BLaER1 treated with 17β-estradiol and CSF1 and Interleukin-3, amounts not matched to agents 10 nM and 100 nM (cell line): ENCODE measurements around the gene KRT8.
A peak's percentile ranks its signal among the peaks of the same experiment; 100 is the strongest.

ENCODE experiments used
- H3K27ac ChIP-seq, 11 experiments: shearing (Covaris generic); formaldehyde crosslinking; 2 replicates each; pipeline ENCODE4 v1.8.1; 2022
- H3K27me3 ChIP-seq, 11 experiments: shearing (Covaris generic); formaldehyde crosslinking; 2 replicates each; pipeline ENCODE4 v1.8.1; 2022
- H3K36me3 ChIP-seq, 11 experiments: shearing (Covaris generic); formaldehyde crosslinking; 2 replicates each; pipeline ENCODE4 v1.8.1; 2022
- H3K4me1 ChIP-seq, 10 experiments: shearing (Covaris generic); formaldehyde crosslinking; 2 replicates each; pipeline ENCODE4 v1.8.1; 2022
- H3K4me2 ChIP-seq, 11 experiments: shearing (Covaris generic); formaldehyde crosslinking; 2 replicates each; pipeline ENCODE4 v1.8.1; 2022
- H3K4me3 ChIP-seq, 10 experiments: shearing (Covaris generic); formaldehyde crosslinking; 2 replicates each; pipeline ENCODE4 v1.8.1; 2022
- H3K9ac ChIP-seq, 11 experiments: shearing (Covaris generic); formaldehyde crosslinking; 2 replicates each; pipeline ENCODE4 v1.8.1; 2022
- H3K9me3 ChIP-seq, 11 experiments: shearing (Covaris generic); formaldehyde crosslinking; replicated peaks in 1 of 11; 2 replicates each; pipeline ENCODE4 v1.8.1; 2022
- H4K20me1 ChIP-seq, 11 experiments: shearing (Covaris generic); formaldehyde crosslinking; 2 replicates each; pipeline ENCODE4 v1.8.1; 2022
- Cebpa-rat ChIP-seq, 11 experiments: shearing (Covaris generic); IDR thresholded peaks; 2 replicates each; pipeline ENCODE4 v1.8.1; 2022

The KRT8 gene

DNA sequence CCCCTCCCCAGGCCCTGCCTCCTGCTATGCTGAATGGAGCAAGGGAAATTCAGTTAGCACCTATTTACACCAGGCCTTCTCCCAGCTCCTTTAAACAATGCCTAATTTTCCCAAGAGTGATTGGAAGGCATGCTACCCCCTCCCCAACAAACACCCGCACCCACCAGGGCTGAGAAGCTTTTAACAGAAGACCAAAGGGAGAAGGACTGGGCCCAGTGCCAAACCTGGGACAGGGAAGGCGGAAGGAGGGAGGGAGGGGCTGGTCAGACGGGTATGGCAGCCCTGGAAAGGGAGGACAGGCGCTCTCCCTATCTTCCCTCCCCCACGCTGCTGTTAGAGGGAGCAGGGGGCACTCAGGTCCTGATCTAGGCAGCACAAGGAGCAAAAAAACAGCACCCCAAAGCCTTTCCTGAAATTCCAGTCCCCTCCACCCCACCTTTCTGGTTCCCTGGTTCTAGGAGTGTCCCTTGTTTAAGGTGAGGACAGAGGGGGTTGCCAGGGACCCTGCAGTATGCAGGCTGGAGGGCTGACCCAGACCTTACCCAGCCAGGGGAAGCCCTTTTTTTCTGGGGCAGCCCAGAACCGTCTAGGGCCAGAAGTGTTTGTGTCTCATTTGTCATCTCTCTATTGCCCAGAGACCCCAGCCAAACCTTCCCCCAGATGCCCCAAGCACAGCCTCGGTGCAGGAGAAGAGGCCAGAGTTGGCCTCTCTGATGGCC, 2.4 kb upstream of the KRT8 start:
- Histone ChIP-seq H3K36me3 (no peaks in the 10 kb centered on the region), H3K9ac (no peak overlapping the region), H4K20me1 (no peaks in the 10 kb centered on the region; a peak in 2 of 22 replicates), H3K27me3 (no peaks in the 10 kb centered on the region), H3K4me2 (peak overlapping the region in 10 of 11 experiments; percentile 3 to 40 (median 26); a peak in 12 of 22 replicates), H3K27ac (no peak overlapping the region; a peak in 1 of 22 replicates), H3K4me1 (peaks cover 16 to 37% (median 32%) of the 10 kb centered on the region in 10 experiments), H3K9me3 (no peaks in the 10 kb centered on the region), H3K4me3 (no peak overlapping the region)
- no peak for TF ChIP-seq Cebpa-rat (IDR thresholded peaks at IDR 0.05)

DNA sequence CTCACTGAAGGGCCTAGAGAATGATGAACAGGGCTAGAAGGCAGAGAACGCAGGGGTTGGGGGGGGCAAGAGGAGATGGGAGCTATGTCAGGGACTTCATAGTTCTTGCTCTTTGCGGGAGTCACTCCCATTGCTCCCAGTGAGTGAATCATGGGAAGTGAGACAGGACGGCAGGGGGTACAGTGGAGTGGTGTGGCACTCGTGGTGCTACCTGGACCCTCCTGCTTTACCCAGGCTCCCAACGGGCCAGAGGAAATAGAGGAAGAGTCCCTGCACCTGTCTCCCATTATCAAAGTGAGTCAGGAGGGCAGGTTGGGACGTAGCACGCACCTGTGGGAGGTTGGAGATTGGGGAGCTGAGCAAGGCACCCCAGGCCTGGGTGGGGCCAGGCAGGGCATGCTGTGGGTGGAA, 1.3 kb upstream of the KRT8 start:
- Histone ChIP-seq H3K27ac (no peak overlapping the region), H3K4me1 (peaks cover 16 to 37% (median 32%) of the 10 kb centered on the region in 10 experiments)
- TF ChIP-seq Cebpa-rat (IDR thresholded peaks at IDR 0.05): no peak

DNA sequence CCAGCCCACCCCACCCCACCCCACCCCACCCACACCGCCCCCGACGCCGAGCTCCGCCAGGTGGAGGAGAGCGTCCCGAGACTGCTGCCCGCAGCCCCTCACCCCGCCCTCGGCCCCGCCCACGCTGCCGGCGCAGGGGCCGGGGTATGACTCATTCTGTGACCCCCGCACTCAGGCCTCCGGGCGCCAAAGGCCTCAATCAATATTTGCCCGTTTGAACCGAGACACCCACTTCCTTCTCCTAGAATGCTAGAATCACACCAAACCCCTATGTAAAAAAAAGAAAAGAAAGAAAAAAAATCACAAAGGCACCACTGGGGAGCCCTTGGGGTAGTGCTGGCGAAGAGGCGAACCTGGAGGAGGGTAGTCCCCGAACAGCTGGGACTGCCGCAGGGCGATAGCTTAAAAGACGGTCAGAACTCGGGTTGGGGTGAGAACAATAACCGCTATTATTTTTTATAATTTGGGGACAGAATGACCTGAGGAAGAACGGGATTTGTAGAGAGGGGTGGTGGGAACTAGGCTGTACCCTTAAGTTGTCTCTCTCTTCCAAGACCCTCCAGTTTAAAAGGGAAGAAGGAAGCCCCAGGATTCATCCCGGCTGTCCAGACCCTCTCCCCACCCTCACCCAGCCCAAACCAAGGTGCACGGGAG, 894 bp downstream of the KRT8 start:
- H3K27ac ChIP-seq: no peak overlapping the region; a peak in 1 of 22 replicates
- H3K36me3 ChIP-seq: no peaks in the 10 kb centered on the region
- no peaks in the 10 kb centered on the region for H3K9me3 ChIP-seq
- H4K20me1 ChIP-seq: no peaks in the 10 kb centered on the region; a peak in 1 of 22 replicates
- no peaks in the 10 kb centered on the region for H3K27me3 ChIP-seq
- no peak overlapping the region for H3K9ac ChIP-seq
- TF ChIP-seq Cebpa-rat (IDR thresholded peaks at IDR 0.05): no peak
- peaks cover 6 to 26% (median 20%) of the 10 kb centered on the region in 10 experiments; a peak in 19 of 20 replicates for H3K4me1 ChIP-seq
- no peak overlapping the region for H3K4me3 ChIP-seq
- peak overlapping the region in 5 of 11 experiments; percentile 13 to 91 (median 73); a peak in 7 of 22 replicates for H3K4me2 ChIP-seq

More for the DNA sequence above, 1.3 kb upstream of the KRT8 start:
- Histone ChIP-seq H3K9me3 (no peaks in the 10 kb centered on the region), H3K4me2 (no peak overlapping the region), H3K27me3 (no peaks in the 10 kb centered on the region), H3K36me3 (no peaks in the 10 kb centered on the region), H4K20me1 (no peaks in the 10 kb centered on the region; a peak in 2 of 22 replicates), H3K9ac (no peak overlapping the region), H3K4me3 (no peak overlapping the region)

DNA sequence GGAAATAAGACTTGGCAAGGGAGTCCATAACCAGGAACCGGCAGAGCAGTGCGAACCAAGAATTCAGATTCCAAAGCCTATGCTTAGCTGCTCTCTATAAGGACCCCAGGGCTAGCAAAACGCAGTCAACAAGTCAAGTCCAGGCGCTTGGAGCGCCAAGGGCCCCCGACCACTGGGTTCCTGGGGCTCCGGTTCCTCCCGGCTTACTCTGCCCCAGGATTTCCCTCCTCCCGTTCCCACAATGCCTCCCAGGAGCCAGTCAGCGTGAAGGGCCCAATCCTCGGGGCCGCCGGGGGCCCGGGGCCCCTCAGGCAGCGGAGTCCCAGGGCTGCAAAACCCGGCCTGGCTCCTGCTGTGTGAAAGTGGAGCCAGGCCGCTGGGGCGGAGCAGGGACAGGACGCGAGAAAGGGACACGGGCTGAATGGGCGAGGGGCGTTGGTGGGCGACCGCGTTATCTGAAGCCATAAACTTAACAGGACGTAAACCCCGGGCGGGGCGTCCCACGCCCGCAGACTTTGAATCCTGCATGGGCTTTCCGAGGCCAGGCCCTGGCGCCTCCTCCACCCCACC, 1.5 kb downstream of the KRT8 start:
- Histone ChIP-seq H3K9me3 (no peaks in the 10 kb centered on the region), H3K9ac (peak overlapping the region in 8 of 11 experiments; percentile 11 to 58 (median 46); a peak in 8 of 22 replicates), H3K4me1 (peaks cover 6 to 23% (median 20%) of the 10 kb centered on the region in 10 experiments; a peak in 19 of 20 replicates)

DNA sequence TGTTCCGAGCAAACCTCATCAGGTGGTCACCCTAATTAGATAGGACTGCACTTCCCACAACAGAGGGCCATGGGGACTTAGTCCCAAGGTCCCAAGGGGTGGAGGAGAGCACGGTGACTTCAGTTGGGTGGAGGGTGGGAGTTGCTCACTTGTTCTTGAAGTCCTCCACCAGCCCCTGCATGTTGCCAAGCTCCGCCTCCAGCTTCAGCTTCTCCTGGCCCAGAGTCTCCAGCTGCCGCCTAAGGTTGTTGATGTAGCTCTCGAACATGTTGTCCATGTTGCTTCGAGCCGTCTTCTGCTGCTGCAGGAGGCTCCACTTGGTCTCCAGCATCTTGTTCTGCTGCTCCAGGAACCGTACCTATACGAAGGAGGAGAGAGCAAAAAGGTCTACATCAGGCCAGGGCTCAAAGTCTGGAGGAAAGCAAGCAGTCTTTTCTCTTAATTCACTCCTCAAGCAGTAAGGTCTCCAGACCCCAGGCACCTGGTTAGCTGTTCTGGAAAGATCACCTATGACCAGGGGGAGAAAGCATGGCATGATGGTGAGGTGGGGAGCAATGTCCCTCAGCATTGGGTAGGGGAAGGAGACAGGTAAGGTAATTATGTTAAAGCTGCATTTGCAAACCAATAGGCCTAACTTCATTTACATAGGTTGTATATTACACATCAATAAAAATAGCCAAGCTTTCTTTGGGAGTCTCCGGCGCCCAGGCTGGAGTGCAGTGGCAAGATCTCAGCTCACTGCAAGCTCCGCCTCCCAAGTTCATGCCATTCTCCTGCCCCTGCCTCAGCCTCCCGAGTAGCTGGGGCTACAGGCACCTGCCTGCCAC, 2.9 kb downstream of the KRT8 start:
- H3K36me3 ChIP-seq: no peaks in the 10 kb centered on the region
- no peaks in the 10 kb centered on the region for H4K20me1 ChIP-seq
- H3K9me3 ChIP-seq: no peaks in the 10 kb centered on the region
- H3K27ac ChIP-seq: no peak overlapping the region
- H3K27me3 ChIP-seq: no peaks in the 10 kb centered on the region
- H3K4me1 ChIP-seq: peaks cover 5 to 13% (median 8%) of the 10 kb centered on the region in 10 experiments; a peak in 18 of 20 replicates
- no peak overlapping the region for H3K4me2 ChIP-seq
- no peak overlapping the region for H3K9ac ChIP-seq
- H3K4me3 ChIP-seq: no peak overlapping the region
- TF ChIP-seq Cebpa-rat (IDR thresholded peaks at IDR 0.05): no peak

More for the DNA sequence above, 1.5 kb downstream of the KRT8 start:
- Histone ChIP-seq H3K4me2 (peak overlapping the region; percentile 65 to 91 (median 80)), H4K20me1 (no peaks in the 10 kb centered on the region; a peak in 1 of 22 replicates), H3K27me3 (no peaks in the 10 kb centered on the region), H3K36me3 (no peaks in the 10 kb centered on the region), H3K4me3 (peak overlapping the region in 7 of 10 experiments; percentile 26 to 54 (median 39); a peak in 9 of 20 replicates), H3K27ac (peak overlapping the region in 7 of 11 experiments; percentile 11 to 66 (median 34); a peak in 10 of 22 replicates)
- no peak for TF ChIP-seq Cebpa-rat (IDR thresholded peaks at IDR 0.05)

DNA sequence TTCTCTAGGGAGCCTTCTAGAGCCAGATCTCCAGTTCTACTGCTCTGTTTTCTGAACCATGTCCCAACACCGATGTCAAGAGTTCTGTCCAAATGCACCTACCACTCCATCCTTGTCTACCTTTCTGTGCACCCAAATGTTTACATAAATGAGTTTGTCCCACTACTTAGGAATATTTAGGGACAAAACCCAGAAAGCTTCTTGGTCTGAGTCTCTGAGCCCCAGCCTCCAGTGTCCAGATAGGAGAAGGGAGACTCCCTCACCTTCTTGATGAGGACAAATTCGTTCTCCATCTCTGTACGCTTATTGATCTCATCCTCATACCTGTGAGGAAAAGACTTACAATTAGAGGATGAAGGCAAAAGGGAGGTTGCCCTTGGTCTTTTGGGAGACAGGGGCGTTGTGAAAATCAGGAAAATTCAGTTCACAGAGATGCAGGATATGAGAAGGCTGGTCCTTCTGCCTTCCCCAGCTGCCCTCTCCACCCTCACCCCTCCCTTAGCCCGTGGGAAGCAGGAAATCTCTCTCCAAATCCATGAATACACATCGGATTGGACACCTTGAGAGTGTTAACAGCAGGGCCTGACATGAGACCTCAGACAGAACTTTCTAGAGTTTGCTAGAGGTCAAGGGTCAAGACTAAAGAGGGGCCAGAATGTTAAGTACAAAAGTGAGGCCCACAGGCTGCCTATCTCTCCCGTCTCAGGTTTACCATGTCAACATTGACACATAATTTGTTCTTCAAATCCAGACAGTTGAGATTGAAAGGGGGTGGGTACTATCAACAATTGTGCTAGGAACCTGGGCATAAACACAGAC, 3.8 kb downstream of the KRT8 start:
- H3K27ac ChIP-seq: no peak overlapping the region
- H3K9ac ChIP-seq: no peak overlapping the region
- H3K36me3 ChIP-seq: no peaks in the 10 kb centered on the region
- H3K27me3 ChIP-seq: no peaks in the 10 kb centered on the region
- H3K4me3 ChIP-seq: no peak overlapping the region
- TF ChIP-seq Cebpa-rat (IDR thresholded peaks at IDR 0.05): no peak
- peaks cover 5 to 13% (median 8%) of the 10 kb centered on the region in 10 experiments; a peak in 18 of 20 replicates for H3K4me1 ChIP-seq
- no peaks in the 10 kb centered on the region for H3K9me3 ChIP-seq
- no peak overlapping the region for H3K4me2 ChIP-seq
- no peaks in the 10 kb centered on the region for H4K20me1 ChIP-seq

DNA sequence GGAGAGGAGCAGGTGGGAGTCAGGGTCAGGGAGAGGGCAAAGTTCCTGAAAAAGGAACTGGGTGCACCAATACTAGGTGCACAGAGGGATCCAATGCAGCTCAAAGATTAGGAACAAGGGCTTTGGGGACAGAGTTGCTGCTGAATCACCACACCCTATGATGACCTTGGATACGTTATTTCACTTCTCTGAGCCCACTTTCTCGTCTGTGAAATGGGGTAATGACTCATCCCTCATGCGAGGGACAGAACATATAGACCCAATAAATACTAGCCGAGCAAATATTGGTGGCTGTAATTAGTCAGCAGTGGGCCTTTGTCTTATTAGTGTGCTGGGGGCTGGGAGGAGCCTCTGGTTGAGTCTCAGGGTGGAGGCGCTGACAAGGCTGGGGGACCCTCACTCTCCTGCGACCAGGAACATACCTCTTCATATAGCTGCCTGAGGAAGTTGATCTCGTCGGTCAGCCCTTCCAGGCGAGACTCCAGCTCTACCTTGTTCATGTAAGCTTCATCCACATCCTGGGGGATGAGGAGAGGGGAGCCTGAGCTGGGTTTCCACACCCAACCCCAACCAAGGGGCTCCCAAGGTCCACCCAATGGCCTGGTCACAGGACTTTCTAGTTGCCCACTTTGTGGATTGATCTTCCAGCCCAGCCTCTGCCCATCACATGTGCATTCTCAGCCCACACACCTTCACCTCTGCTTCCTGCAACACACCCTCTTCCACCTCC, 4.5 kb downstream of the KRT8 start:
- Histone ChIP-seq H4K20me1 (no peaks in the 10 kb centered on the region), H3K9me3 (no peaks in the 10 kb centered on the region), H3K27ac (no peak overlapping the region), H3K36me3 (no peaks in the 10 kb centered on the region), H3K4me2 (no peak overlapping the region), H3K9ac (no peak overlapping the region), H3K4me3 (no peak overlapping the region), H3K4me1 (peaks cover 5 to 13% (median 8%) of the 10 kb centered on the region in 10 experiments; a peak in 18 of 20 replicates), H3K27me3 (no peaks in the 10 kb centered on the region)
- TF ChIP-seq Cebpa-rat (IDR thresholded peaks at IDR 0.05): no peak
